ENCODE measurements around the gene UBE2Z. TPM values are rescaled to one million over a fixed set of nuclear protein-coding genes. Genes with fewer than 3 reads are reported as not detected.

Gene UBE2Z
- total and polyA plus RNA-seq, 2 of the 13 experiments (the other 11 are each of a cell fraction or from before 2014, with no cell fraction given) = 63.2 to 122 TPM

DNA sequence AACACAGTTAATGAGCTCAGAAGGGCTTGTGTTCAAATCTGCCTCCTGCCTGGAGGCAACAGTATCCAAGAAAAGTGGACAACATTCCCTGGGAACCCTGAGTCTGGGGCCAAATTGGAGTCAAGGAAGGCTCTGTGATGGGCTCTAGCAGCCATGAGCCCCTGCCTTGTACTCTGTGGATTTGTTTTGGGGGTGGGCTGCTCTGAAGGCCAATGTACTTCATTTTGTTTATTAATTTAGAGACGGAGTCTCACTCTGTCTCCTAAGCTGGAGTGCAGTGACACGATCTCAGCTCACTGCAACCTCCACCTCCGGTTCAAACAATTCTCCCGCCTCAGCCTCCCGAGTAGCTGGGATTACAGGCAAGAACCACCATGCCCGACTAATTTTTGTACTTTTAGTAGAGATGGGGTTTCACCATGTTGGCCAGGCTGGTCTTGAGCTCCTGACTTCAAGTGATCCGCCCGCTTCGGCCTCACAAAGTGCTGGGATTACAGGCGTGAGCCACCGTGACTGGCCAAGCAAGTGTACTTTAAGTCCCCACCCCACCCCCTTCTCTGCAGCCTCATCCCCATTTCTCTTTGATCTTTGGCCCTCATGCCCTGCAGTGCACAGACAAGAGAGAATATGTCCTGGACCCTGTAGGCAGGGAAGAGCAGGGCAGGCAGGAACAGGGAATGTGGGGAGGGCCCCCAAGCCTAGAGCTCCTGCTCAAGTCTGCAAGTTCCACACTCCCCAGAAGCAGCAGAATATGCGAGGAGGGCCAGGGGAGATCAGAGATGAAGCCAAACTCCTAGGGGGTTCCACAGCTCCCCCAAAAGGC is 62.9 kb downstream of the UBE2Z start (continued):
- TF ChIP-seq, protein P1, sequence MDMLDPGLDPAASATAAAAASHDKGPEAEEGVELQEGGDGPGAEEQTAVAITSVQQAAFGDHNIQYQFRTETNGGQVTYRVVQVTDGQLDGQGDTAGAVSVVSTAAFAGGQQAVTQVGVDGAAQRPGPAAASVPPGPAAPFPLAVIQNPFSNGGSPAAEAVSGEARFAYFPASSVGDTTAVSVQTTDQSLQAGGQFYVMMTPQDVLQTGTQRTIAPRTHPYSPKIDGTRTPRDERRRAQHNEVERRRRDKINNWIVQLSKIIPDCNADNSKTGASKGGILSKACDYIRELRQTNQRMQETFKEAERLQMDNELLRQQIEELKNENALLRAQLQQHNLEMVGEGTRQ (IDR thresholded peaks at IDR 0.05; ENCODE audit: low read depth, low read length) = no peak
- TF ChIP-seq, protein P1 (CRISPR knock-in tag; IDR thresholded peaks at IDR 0.05; ENCODE audit: borderline replicate concordance) = no peak
- TF ChIP-seq EHMT2 (IDR thresholded peaks at IDR 0.05; ENCODE audit: borderline replicate concordance, low read depth, low read length) = no peak; the same call in 1 of the 2 replicates
- no peak for TF ChIP-seq JARID2 (CRISPR knock-in tag; IDR thresholded peaks at IDR 0.05; ENCODE audit: insufficient replicate concordance)
- no peak for TF ChIP-seq TAF15 (IDR thresholded peaks at IDR 0.05; ENCODE audit: low read depth, low read length, poor library complexity, severe bottlenecking)
- TF ChIP-seq, protein P2, sequence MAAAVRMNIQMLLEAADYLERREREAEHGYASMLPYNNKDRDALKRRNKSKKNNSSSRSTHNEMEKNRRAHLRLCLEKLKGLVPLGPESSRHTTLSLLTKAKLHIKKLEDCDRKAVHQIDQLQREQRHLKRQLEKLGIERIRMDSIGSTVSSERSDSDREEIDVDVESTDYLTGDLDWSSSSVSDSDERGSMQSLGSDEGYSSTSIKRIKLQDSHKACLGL (CRISPR knock-in tag; IDR thresholded peaks at IDR 0.05) = peak; percentile 51; the same call in 1 of the 2 replicates
- no peak for TF ChIP-seq ZNF879 (CRISPR knock-in tag; IDR thresholded peaks at IDR 0.05)
- TF ChIP-seq, protein P3, sequence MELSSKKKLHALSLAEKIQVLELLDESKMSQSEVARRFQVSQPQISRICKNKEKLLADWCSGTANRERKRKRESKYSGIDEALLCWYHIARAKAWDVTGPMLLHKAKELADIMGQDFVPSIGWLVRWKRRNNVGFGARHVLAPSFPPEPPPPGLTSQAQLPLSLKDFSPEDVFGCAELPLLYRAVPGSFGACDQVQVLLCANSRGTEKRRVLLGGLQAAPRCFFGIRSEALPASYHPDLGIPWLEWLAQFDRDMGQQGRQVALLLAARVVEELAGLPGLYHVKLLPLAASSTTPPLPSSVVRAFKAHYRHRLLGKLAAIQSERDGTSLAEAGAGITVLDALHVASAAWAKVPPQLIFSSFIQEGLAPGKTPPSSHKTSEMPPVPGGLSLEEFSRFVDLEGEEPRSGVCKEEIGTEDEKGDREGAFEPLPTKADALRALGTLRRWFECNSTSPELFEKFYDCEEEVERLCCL (CRISPR knock-in tag; IDR thresholded peaks at IDR 0.05; ENCODE audit: borderline replicate concordance) = no peak
- TF ChIP-seq HDAC6 (IDR thresholded peaks at IDR 0.05; ENCODE audit: low read depth, low read length) = no peak
- TF ChIP-seq ZKSCAN1 (IDR thresholded peaks at IDR 0.05; ENCODE audit: low read length) = no peak
- TF ChIP-seq MED8 (CRISPR knock-in tag; IDR thresholded peaks at IDR 0.05; ENCODE audit: insufficient replicate concordance) = peak; percentile 88
- TF ChIP-seq MTF2 (CRISPR knock-in tag; IDR thresholded peaks at IDR 0.05; ENCODE audit: borderline replicate concordance) = no peak
- TF ChIP-seq, protein P4, sequence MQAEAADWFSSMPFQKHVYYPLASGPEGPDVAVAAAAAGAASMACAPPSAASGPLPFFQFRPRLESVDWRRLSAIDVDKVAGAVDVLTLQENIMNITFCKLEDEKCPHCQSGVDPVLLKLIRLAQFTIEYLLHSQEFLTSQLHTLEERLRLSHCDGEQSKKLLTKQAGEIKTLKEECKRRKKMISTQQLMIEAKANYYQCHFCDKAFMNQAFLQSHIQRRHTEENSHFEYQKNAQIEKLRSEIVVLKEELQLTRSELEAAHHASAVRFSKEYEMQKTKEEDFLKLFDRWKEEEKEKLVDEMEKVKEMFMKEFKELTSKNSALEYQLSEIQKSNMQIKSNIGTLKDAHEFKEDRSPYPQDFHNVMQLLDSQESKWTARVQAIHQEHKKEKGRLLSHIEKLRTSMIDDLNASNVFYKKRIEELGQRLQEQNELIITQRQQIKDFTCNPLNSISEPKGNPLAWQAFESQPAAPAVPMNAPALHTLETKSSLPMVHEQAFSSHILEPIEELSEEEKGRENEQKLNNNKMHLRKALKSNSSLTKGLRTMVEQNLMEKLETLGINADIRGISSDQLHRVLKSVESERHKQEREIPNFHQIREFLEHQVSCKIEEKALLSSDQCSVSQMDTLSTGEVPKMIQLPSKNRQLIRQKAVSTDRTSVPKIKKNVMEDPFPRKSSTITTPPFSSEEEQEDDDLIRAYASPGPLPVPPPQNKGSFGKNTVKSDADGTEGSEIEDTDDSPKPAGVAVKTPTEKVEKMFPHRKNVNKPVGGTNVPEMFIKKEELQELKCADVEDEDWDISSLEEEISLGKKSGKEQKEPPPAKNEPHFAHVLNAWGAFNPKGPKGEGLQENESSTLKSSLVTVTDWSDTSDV (CRISPR knock-in tag; IDR thresholded peaks at IDR 0.05) = no peak
- TF ChIP-seq ZNF558 (CRISPR knock-in tag; IDR thresholded peaks at IDR 0.05; ENCODE audit: borderline replicate concordance) = peak; percentile 84; the same call in 1 of the 2 replicates
- TF ChIP-seq TSC22D2 (CRISPR knock-in tag; IDR thresholded peaks at IDR 0.05; ENCODE audit: borderline replicate concordance) = no peak; the same call in 1 of the 2 replicates
- TF ChIP-seq THAP11 (CRISPR knock-in tag; IDR thresholded peaks at IDR 0.05) = peak; percentile 59; the same call in 1 of the 2 replicates
- TF ChIP-seq, protein P5, sequence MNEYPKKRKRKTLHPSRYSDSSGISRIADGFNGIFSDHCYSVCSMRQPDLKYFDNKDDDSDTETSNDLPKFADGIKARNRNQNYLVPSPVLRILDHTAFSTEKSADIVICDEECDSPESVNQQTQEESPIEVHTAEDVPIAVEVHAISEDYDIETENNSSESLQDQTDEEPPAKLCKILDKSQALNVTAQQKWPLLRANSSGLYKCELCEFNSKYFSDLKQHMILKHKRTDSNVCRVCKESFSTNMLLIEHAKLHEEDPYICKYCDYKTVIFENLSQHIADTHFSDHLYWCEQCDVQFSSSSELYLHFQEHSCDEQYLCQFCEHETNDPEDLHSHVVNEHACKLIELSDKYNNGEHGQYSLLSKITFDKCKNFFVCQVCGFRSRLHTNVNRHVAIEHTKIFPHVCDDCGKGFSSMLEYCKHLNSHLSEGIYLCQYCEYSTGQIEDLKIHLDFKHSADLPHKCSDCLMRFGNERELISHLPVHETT (CRISPR knock-in tag; conservative IDR thresholded peaks at IDR 0.05) = no peak
- TF ChIP-seq MTA3 (CRISPR knock-in tag; IDR thresholded peaks at IDR 0.05) = no peak
- TF ChIP-seq MAFK (conservative IDR thresholded peaks at IDR 0.05 in 1 of 2, IDR thresholded peaks at IDR 0.05 in 1 of 2; ENCODE audit: low read length in 2 of 2) = no peak
- peak; percentile 36; the same call in 1 of the 2 replicates for TF ChIP-seq NFE2 (CRISPR knock-in tag; IDR thresholded peaks at IDR 0.05)

All from HepG2 (cell line).